Lung (tissue), 12 donors: ENCODE data around the gene NAMPT. TPM values are rescaled to one million over a fixed set of nuclear protein-coding genes. Genes with fewer than 3 reads are reported as not detected.

Source experiments
- ATAC-seq: fragments of 200-7000 bp; cut with Tn5 transposase; one replicate; pipeline ENCODE4 v1.9.1; 2020; ENCODE audit warnings: moderate number of reproducible peaks; ENCODE audit not compliant: insufficient read depth, low FRiP score
- DNase-seq, 3 donors: peaks; one replicate each; pipeline ENCODE4 v3.0.0-alpha.2; 2013 to 2017
- H3K27ac ChIP-seq, 2 donors: one replicate each; pipeline ENCODE4 v1.5.1; 2013; ENCODE audit warnings: mild to moderate bottlenecking in 2 of 2, moderate library complexity in 2 of 2, control low read depth in 1 of 2, inconsistent platforms in 1 of 2, low read depth in 1 of 2, low read length in 1 of 2
- H3K27me3 ChIP-seq, 3 donors: one replicate each; pipeline ENCODE4 v1.5.1; 2013; ENCODE audit warnings: low read length in 2 of 3; ENCODE audit not compliant: control insufficient read depth in 3 of 3, insufficient read depth in 3 of 3
- H3K36me3 ChIP-seq, 4 donors: one replicate each; pipeline ENCODE4 v1.5.1; 2013; ENCODE audit warnings: low read length in 4 of 4, mild to moderate bottlenecking in 1 of 4, moderate library complexity in 1 of 4; ENCODE audit not compliant: control insufficient read depth in 4 of 4, insufficient read depth in 4 of 4
- H3K4me1 ChIP-seq, 5 donors: one replicate each; pipeline ENCODE4 v1.5.1; 2013; ENCODE audit warnings: low read length in 5 of 5, mild to moderate bottlenecking in 2 of 5, moderate library complexity in 1 of 5; ENCODE audit not compliant: control insufficient read depth in 5 of 5, insufficient read depth in 5 of 5
- H3K4me3 ChIP-seq: one replicate; pipeline ENCODE4 v1.5.1; 2013; ENCODE audit warnings: mild to moderate bottlenecking, control low read depth, moderate library complexity
- H3K9ac ChIP-seq, 2 donors: one replicate each; pipeline ENCODE4 v1.5.1; 2013; ENCODE audit warnings: low read length in 2 of 2, control low read depth in 1 of 2; ENCODE audit not compliant: insufficient read depth in 1 of 2
- H3K9me3 ChIP-seq, 4 donors: one replicate each; pipeline ENCODE4 v1.5.1; 2013; ENCODE audit warnings: low read length in 3 of 4, mild to moderate bottlenecking in 1 of 4, moderate library complexity in 1 of 4; ENCODE audit not compliant: control insufficient read depth in 4 of 4, insufficient read depth in 3 of 4
- WGBS, 2 donors: extraction: QIAGEN DNeasy Blood & Tissue Kit; methylation state at CpG; one replicate each; pipeline ENCODE4 v1.1.7; 2013; 5-methylcytosine and 5-hydroxymethylcytosine counted together
- polyA plus RNA-seq, 2 donors: library from polyadenylated mRNA; stranded (reverse); fragments of 200-250 nt; gene quantifications; one replicate each; pipeline ENCODE4 v1.2.1, GENCODE V29; 2013
- total RNA-seq, 2 donors: library from RNA; depleted of rRNA in 1 of 2; stranded (reverse); fragments of >200 nt in 1 of 2; gene quantifications; one replicate each; pipeline ENCODE4 v1.2.1, GENCODE V29; 2014 to 2021
- TF ChIP-seq, protein P1 (sequence below): IDR thresholded peaks from 2 replicates; pipeline ENCODE4 v1.5.1; 2012; ENCODE audit warnings: mild to moderate bottlenecking; ENCODE audit errors: control extremely low read depth, extremely low read depth
- donor health status: control.
- donor health status: control.
- donor health status: Bipolar disorder and iron deficiency.
- donor health status: healthy.
- donor health status: DM: yes; HTN: yes; CAD: no.

NAMPT gene
- total and polyA plus RNA-seq, 4 donors, result 73.3 to 1,250 (median 348) TPM

- H3K27me3 ChIP-seq, result no peaks in the 10 kb centered on the region
- ATAC-seq (no peak), DNase-seq (no peak)
- 89 to 91% methylated on average over 7 of the region's 7 CpGs for WGBS, 2 donors
- TF ChIP-seq, protein P1, sequence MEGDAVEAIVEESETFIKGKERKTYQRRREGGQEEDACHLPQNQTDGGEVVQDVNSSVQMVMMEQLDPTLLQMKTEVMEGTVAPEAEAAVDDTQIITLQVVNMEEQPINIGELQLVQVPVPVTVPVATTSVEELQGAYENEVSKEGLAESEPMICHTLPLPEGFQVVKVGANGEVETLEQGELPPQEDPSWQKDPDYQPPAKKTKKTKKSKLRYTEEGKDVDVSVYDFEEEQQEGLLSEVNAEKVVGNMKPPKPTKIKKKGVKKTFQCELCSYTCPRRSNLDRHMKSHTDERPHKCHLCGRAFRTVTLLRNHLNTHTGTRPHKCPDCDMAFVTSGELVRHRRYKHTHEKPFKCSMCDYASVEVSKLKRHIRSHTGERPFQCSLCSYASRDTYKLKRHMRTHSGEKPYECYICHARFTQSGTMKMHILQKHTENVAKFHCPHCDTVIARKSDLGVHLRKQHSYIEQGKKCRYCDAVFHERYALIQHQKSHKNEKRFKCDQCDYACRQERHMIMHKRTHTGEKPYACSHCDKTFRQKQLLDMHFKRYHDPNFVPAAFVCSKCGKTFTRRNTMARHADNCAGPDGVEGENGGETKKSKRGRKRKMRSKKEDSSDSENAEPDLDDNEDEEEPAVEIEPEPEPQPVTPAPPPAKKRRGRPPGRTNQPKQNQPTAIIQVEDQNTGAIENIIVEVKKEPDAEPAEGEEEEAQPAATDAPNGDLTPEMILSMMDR, result no peak
- H3K4me1 ChIP-seq, result no peaks in the 10 kb centered on the region
- no peak overlapping the region for H3K27ac ChIP-seq
- H3K4me3 ChIP-seq, result no peak overlapping the region
- no peak overlapping the region for H3K9ac ChIP-seq
- H3K9me3 ChIP-seq, result no peaks in the 10 kb centered on the region
- no peaks in the 10 kb centered on the region for H3K36me3 ChIP-seq
These were observed 52.8 kb downstream of the NAMPT start for GRCh38 chr7:106231856-106232490.

DNA sequence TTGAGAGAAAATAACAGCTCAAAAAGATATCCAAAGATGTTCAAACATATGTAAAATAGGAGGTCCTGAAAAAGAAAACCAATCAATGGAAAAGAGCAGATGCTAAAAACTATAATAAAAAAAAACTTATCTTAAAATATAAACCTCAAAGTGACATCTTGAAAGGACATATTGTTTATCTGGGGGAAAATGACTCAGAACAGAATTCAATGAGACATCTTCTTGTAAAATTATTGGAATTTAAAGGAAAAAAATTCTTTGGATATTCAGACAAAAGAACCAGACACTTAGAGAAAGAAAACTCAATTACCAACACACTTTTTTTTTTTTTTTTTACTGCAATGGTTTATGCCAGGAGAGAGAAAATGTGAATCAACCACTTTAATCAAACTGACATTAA lies 58.9 kb downstream of the NAMPT start:
- H3K27ac ChIP-seq, result no peak overlapping the region
- no peaks in the 10 kb centered on the region for H3K36me3 ChIP-seq
- no peaks in the 10 kb centered on the region for H3K9me3 ChIP-seq
- no peaks in the 10 kb centered on the region for H3K4me1 ChIP-seq
- ATAC-seq (no peak), DNase-seq (no peak)
- TF ChIP-seq, protein P1, result no peak
- H3K4me3 ChIP-seq, result no peak overlapping the region
- H3K27me3 ChIP-seq, result no peaks in the 10 kb centered on the region
- H3K9ac ChIP-seq, result no peak overlapping the region

DNA sequence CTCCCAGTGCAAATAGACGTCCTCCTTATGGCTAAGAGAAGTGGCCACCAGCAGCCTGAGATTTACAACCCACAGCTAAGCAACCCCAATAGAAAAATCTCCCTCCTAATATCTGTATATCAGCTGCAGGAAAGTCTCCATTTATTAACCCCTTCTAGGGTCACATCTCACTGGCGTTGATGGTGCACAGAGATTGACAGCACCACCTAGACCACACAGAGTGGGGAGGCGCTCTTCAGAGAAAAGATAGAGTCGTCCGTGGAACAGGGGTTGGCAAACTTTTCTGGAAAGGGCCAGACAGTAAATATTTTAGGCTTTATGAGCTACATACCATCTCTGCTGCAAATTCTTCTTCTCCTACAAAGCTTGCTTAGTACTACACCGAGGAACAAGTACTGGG lies 60.0 kb downstream of the NAMPT start:
- ATAC-seq (no peak), DNase-seq (no peak)
- Histone ChIP-seq H3K27ac (no peak overlapping the region), H3K27me3 (no peaks in the 10 kb centered on the region), H3K9me3 (no peaks in the 10 kb centered on the region), H3K36me3 (no peaks in the 10 kb centered on the region), H3K9ac (no peak overlapping the region), H3K4me3 (no peak overlapping the region), H3K4me1 (peaks cover 0 to 1% (median 0%) of the 10 kb centered on the region in 5 donors)
- TF ChIP-seq, protein P1, result no peak
- WGBS, 2 donors, result 79 to 82% methylated on average over 6 of the region's 6 CpGs

DNA sequence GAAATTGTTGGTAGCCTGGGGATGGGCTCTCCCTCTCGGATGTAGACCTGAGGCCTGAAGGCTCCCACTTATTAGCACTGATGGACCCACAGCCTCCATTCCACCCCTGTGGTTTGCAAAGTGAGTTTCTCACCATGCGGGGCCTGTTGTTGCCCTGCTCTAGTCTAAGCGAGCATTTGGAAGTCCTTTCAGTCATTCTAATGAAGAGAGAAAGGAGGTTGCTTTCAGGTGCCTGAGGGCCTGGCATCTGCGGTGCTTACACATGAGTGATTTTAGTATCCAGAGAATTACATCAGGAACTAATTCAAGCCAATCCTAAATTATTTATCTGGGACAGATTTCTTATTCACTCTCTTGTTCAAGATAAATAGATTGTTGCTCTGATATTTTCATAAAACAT lies 61.6 kb downstream of the NAMPT start:
- no peak for DNase-seq
- Histone ChIP-seq H3K9me3 (no peaks in the 10 kb centered on the region), H3K36me3 (no peaks in the 10 kb centered on the region), H3K27ac (no peak overlapping the region), H3K4me3 (no peak overlapping the region), H3K27me3 (no peaks in the 10 kb centered on the region), H3K4me1 (peaks cover 0 to 7% (median 0%) of the 10 kb centered on the region in 5 donors), H3K9ac (no peak overlapping the region)
- no peak for ATAC-seq
- WGBS, 2 donors, result 95 to 100% methylated on average over 4 of the region's 4 CpGs
- TF ChIP-seq, protein P1, result no peak
